ENCODE results near the gene ZNF281. TPM values are rescaled to one million over a fixed set of nuclear protein-coding genes. Genes with fewer than 3 reads are reported as not detected.

Gene ZNF281
- total and polyA plus RNA-seq, 2 of the 4 experiments (the other 2 are of a cell fraction): 7.0 to 37.5 TPM

- TF ChIP-seq CHD1 (IDR thresholded peaks at IDR 0.05; ENCODE audit: low read depth, low read length) (no peak), BHLHE40 (IDR thresholded peaks at IDR 0.05; ENCODE audit: low read depth, low read length) (no peak), MAZ (IDR thresholded peaks at IDR 0.05; ENCODE audit: borderline replicate concordance, low read depth, low read length) (no peak), RAD21 (IDR thresholded peaks at IDR 0.05; ENCODE audit: low read length) (no peak), CTCF (conservative IDR thresholded peaks at IDR 0.05; ENCODE audit: low read depth, low read length) (no peak), FOS (IDR thresholded peaks at IDR 0.05; ENCODE audit: low read depth, low read length) (no peak), NFE2L2 (IDR thresholded peaks at IDR 0.05; ENCODE audit: low read depth, low read length) (no peak), SMC3 (IDR thresholded peaks at IDR 0.05; ENCODE audit: low read depth, low read length) (no peak), CEBPB (IDR thresholded peaks at IDR 0.05; ENCODE audit: low read depth, low read length) (no peak), MAFK (IDR thresholded peaks at IDR 0.05; ENCODE audit: low read depth, low read length) (no peak), USF2 (IDR thresholded peaks at IDR 0.05; ENCODE audit: low read depth, low read length) (no peak), MXI1 (IDR thresholded peaks at IDR 0.05; ENCODE audit: borderline replicate concordance, low read depth, low read length) (no peak), RCOR1 (IDR thresholded peaks at IDR 0.05; ENCODE audit: insufficient replicate concordance, low read length) (no peak)
- no peaks in the 10 kb centered on the region for H3K9me1 ChIP-seq (ENCODE audit: insufficient read depth, low read length)
- H3K4ac ChIP-seq (ENCODE audit: low read depth, low read length): peak overlapping the region; percentile 75; the same call in 1 of the 2 replicates
- WGBS, 2 experiments (ENCODE audit: extremely low coverage in 2 of 2, insufficient read length in 1 of 2): no CpG with 5 or more reads among the region's 5 CpGs
- no peaks in the 10 kb centered on the region for H4K20me1 ChIP-seq (ENCODE audit: insufficient read depth, low read length)
- H3K9me3 ChIP-seq (ENCODE audit: control insufficient read depth, insufficient read depth, low read length): no peaks in the 10 kb centered on the region
- no peak overlapping the region for H2AK9ac ChIP-seq (replicated peaks; ENCODE audit: low read depth, low read length, poor library complexity)
- no peak overlapping the region for H4K91ac ChIP-seq (ENCODE audit: insufficient read depth, low read depth, low read length)
- 0 out of 2 replicates have a peak overlapping the region, but pooled peaks have one; percentile 60 for H3K14ac ChIP-seq (replicated peaks; ENCODE audit: low read depth, low read length)
- intact Hi-C loops (cut with micrococcal nuclease) (no loop called here), in situ Hi-C loops (cut with MboI; ENCODE audit: low sequenced_read_pairs) (no loop called here), dilution Hi-C loops (cut with HindIII; ENCODE audit: low sequenced_read_pairs, unreplicated experiment) (no loop called here)
- no TSS peak for BruUV-seq (replicated peaks)
- H3K36me3 ChIP-seq (ENCODE audit: control insufficient read depth, insufficient read depth, low read length): no peaks in the 10 kb centered on the region
- no peaks in the 10 kb centered on the region for H3K79me1 ChIP-seq (ENCODE audit: low read depth in 1 of 2, low read length in 2 of 2)
- ChIA-PET CTCF (interaction anchor here (0.5 kb wide), 1 partner anchor 119 kb away, joined by 3 read pairs; no protein-coding TSS in a partner anchor), POLR2A (ENCODE audit: unreplicated experiment) (no interaction called here)
- ATAC-seq (ENCODE audit: low read depth) (peak; percentile 68), DNase-seq (peak; percentile 37)
- H3K4me3 ChIP-seq (ENCODE audit: insufficient read depth, low read depth, low read length): no peak overlapping the region
- peak overlapping the region; percentile 16 for H2BK5ac ChIP-seq (ENCODE audit: low read depth, low read length, poor library complexity, severe bottlenecking)
- no peak overlapping the region for H3K9ac ChIP-seq (ENCODE audit: low read depth, low read length)
- no peak overlapping the region for H3K23ac ChIP-seq (ENCODE audit: low read depth, low read length)
- peak overlapping the region; percentile 86 for H2BK120ac ChIP-seq (ENCODE audit: low read depth, low read length)
- peak overlapping the region; percentile 75 for H3K4me2 ChIP-seq (ENCODE audit: low read depth, low read length)
- peak overlapping the region; percentile 70 for H2BK20ac ChIP-seq (ENCODE audit: low read depth, low read length)
- peak overlapping the region; percentile 88 for H3K18ac ChIP-seq (ENCODE audit: low read depth, low read length)
- no peaks in the 10 kb centered on the region for H3K27me3 ChIP-seq (ENCODE audit: control insufficient read depth, insufficient read depth, low read length)
- no peak overlapping the region for H3K27ac ChIP-seq (ENCODE audit: insufficient read depth, low read length)
- H2BK15ac ChIP-seq (ENCODE audit: low read depth, low read length): peak overlapping the region; percentile 46; the same call in 1 of the 3 replicates
- peak overlapping the region; percentile 20 to 64 for H4K8ac ChIP-seq (ENCODE audit: low read depth in 2 of 2, low read length in 2 of 2)
- H3K4me1 ChIP-seq (ENCODE audit: control insufficient read depth, insufficient read depth, low read length): peaks cover 9% of the 10 kb centered on the region
- no peak overlapping the region for H3K56ac ChIP-seq (ENCODE audit: extremely low read depth, insufficient read depth, low read length)
- H4K5ac ChIP-seq (ENCODE audit: low read depth, low read length): peak overlapping the region; percentile 62
- H2AK5ac ChIP-seq (ENCODE audit: low read depth, low read length): no peak overlapping the region
- H2AFZ ChIP-seq (replicated peaks; ENCODE audit: low read length, poor library complexity): no peak overlapping the region
Measured at GRCh38 chr1:200437556-200438203, 27.8 kb upstream of the ZNF281 start.
